ENCODE data around the gene SLC36A1.

GRCh38 chr5:151504006-151504405, 56.6 kb downstream of the SLC36A1 start:
- TF ChIP-seq, protein P1, sequence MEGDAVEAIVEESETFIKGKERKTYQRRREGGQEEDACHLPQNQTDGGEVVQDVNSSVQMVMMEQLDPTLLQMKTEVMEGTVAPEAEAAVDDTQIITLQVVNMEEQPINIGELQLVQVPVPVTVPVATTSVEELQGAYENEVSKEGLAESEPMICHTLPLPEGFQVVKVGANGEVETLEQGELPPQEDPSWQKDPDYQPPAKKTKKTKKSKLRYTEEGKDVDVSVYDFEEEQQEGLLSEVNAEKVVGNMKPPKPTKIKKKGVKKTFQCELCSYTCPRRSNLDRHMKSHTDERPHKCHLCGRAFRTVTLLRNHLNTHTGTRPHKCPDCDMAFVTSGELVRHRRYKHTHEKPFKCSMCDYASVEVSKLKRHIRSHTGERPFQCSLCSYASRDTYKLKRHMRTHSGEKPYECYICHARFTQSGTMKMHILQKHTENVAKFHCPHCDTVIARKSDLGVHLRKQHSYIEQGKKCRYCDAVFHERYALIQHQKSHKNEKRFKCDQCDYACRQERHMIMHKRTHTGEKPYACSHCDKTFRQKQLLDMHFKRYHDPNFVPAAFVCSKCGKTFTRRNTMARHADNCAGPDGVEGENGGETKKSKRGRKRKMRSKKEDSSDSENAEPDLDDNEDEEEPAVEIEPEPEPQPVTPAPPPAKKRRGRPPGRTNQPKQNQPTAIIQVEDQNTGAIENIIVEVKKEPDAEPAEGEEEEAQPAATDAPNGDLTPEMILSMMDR (IDR thresholded peaks at IDR 0.05 in 2 of 3, conservative IDR thresholded peaks at IDR 0.05 in 1 of 3; ENCODE audit: borderline replicate concordance in 1 of 3, insufficient read depth in 1 of 3, low read depth in 2 of 3, low read length in 2 of 3) = no peak
- TF ChIP-seq POLR2A (IDR thresholded peaks at IDR 0.05; ENCODE audit: borderline replicate concordance, extremely low read depth, insufficient read depth, insufficient read length) (no peak), SIN3A (IDR thresholded peaks at IDR 0.05; ENCODE audit: low read depth) (no peak), RAD21 (IDR thresholded peaks at IDR 0.05; ENCODE audit: low read depth) (no peak), CEBPB (IDR thresholded peaks at IDR 0.05; ENCODE audit: low read depth) (no peak), TCF7L2 (IDR thresholded peaks at IDR 0.05; ENCODE audit: borderline replicate concordance, extremely low read depth, insufficient read depth, insufficient read length) (no peak), EZH2phosphoT487 (IDR thresholded peaks at IDR 0.05; ENCODE audit: borderline replicate concordance) (no peak), YY1 (IDR thresholded peaks at IDR 0.05; ENCODE audit: extremely low read depth, insufficient replicate concordance, low read depth, low read length) (no peak), EZH2 (IDR thresholded peaks at IDR 0.05) (no peak), SRF (IDR thresholded peaks at IDR 0.05; ENCODE audit: low read depth) (no peak), ZBTB33 (IDR thresholded peaks at IDR 0.05; ENCODE audit: extremely low read depth, insufficient replicate concordance, low read length) (no peak), FOSL1 (IDR thresholded peaks at IDR 0.05; ENCODE audit: low read depth) (no peak), POLR2AphosphoS5 (IDR thresholded peaks at IDR 0.05; ENCODE audit: low read depth, low read length) (no peak), ZFX (IDR thresholded peaks at IDR 0.05) (no peak)

Data from HCT116 (cell line).